GM15510 (cell line): ENCODE results near the gene TLK1.

Source experiments
- POLR2A ChIP-seq: IDR thresholded peaks from 3 replicates; pipeline ENCODE4 v1.6.1; 2011; ENCODE audit warnings: borderline replicate concordance; ENCODE audit not compliant: insufficient read length; ENCODE audit errors: extremely low read depth

The TLK1 gene

DNA sequence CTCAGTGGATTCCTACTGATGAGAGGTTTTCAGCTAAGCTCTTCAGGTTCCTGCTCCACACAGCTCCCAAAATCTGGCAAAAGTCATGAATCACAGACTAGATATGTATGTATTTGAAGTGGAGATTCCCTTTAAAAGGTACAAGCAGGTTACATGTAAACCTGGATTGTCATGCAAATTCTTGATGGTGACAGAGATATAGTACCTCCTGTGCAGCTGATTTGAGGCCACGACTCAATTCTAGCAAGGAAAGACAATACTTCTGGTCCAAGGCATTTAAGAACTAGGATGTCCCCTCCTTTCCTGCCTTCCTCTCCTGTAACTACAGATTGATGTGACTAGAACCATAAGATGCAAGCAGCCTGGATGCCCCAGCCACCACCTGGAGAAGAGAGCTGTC is 176.6 kb downstream of the TLK1 start:
- TF ChIP-seq POLR2A: no peak

DNA sequence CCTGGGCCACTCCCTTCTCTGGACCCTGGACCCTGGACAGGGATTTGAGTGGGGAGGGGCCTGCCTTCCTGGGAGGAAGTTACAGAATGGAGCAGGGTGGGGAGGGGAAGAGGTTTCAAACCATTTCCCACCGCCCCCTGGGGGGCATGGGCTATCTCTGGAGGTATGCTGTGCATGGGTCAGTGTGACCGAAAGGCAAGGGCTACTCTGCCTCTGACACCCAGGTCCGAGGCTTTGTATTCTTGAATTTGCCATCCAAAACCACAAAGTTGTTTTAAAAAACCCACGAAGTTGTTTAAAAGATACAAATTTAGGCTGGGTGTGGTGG is 184.8 kb downstream of the TLK1 start:
- no peak for TF ChIP-seq POLR2A

DNA sequence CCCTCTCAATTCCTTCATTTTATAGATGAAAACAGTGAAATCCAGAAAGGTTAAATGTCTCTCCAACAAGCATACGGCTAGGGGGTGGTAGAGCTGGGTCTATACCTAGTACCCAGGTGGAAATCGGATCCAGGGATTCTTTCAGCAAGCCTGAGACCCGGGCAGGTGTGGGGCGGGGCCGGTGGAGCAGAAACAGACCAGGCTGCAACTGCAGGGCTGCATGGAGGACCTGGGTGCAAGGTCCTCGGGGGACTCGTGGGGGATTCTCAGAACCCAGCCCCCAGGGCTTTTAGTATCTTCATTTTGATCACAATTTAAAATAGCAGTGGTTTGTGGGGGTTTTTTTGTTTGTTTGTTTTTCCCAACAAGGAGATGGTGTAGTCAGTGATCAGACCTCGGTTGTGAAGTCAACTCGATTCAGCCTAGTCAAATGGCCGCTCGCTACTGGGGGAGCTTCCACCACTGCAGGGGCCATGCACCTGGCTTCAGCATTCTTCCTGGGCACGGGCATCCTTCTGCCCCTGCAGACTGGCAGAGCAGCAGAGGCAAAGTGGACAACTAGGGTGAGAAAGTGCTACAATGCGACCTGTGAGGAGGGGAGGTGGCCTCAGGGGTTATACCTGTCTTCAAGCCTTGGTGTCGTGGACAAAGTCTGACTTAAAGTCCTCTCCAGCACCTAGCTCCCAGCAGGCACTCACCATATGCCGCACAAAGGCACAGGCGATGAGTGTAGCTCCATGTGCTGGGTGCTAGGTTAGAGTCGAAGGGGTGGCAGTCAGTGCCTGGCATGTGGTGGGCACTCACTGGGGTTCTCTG is 185.4 kb downstream of the TLK1 start:
- no peak for TF ChIP-seq POLR2A

DNA sequence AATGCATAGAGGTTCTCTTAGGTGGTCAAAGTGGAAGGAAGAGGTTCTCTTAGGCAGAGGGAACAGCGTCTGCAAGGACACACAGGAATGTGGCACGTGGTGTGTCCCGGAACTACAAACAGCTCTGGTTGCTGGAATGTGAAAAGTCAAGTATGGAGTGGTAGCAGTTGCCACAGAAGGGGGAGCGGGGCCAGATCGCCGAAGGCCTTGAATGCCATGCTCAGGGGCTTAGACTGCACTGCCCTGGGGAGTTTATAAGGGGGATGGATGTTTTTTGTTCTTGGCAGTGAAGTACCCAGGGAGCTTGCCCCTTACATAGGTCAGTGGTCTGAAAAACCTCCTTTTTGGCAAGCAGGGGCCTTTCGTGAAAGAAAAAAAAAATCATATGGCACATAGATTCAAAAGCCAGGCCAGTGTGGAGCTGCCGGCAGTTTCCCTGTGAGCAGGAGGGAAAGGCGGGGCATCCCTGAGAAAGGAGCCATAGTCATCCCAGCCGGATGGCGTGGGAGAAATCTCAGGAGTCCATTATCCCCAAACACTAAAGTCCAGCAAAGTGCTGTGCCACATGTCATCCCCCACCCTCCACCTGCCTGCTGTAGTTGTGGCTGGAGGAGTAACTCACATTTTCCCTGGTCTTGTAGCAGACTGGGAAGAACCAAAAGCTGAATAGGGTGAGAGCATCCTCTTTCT is 186.2 kb downstream of the TLK1 start:
- TF ChIP-seq POLR2A: no peak

DNA sequence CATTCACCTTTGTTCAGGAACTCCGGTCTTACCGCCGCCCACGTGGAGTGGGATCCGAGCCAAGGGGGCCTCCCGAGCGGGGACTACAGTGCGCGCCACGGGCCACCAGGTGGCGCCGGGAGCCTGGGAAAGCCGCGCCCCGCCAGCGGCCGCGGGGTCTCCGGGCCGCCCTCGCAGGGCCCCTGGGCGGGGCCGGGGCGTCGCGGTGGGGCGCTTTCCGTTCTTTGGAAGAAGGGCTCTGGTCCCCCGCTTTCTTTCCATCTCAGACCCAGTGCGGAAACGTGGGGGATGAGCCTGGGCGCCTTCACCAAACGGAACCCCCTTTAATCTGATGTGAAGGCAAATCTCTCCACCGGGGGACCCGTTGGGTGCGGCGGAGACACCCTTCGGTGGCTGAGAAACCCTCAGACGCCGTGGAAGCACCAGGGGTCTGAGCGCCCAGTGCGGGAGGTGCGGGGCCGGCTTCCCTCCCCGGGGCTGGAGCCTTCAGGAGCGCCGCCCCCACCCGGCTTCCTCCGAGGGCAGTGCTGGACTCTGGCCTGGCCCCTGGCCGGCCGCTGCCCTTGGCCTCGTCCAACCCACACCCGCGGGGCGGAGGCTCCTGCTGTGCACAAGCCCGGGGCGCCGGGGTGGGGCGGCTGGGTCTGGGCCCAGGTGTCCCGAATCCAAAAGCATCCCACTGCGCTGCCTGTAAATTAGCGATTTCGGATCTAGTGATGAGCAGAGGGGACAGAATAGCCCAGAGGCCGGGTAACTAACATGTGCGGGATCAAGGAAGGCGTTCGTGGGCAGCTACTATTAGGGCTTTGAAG is 187.0 kb downstream of the TLK1 start:
- peak; percentile 70 for TF ChIP-seq POLR2A

DNA sequence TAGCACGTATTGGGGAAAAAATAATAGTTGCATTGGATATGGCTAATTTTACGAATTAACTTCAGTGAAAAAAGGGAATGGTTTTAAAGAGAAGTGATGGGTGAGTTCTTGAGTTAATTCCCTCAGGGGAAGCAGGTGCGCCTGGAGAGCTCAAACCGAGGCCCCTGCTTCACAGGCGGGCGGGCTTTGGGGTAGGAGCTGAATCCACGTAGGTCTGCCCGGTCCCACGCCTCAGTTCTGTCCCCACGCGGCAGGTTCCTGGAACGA is 187.5 kb downstream of the TLK1 start:
- TF ChIP-seq POLR2A: no peak

DNA sequence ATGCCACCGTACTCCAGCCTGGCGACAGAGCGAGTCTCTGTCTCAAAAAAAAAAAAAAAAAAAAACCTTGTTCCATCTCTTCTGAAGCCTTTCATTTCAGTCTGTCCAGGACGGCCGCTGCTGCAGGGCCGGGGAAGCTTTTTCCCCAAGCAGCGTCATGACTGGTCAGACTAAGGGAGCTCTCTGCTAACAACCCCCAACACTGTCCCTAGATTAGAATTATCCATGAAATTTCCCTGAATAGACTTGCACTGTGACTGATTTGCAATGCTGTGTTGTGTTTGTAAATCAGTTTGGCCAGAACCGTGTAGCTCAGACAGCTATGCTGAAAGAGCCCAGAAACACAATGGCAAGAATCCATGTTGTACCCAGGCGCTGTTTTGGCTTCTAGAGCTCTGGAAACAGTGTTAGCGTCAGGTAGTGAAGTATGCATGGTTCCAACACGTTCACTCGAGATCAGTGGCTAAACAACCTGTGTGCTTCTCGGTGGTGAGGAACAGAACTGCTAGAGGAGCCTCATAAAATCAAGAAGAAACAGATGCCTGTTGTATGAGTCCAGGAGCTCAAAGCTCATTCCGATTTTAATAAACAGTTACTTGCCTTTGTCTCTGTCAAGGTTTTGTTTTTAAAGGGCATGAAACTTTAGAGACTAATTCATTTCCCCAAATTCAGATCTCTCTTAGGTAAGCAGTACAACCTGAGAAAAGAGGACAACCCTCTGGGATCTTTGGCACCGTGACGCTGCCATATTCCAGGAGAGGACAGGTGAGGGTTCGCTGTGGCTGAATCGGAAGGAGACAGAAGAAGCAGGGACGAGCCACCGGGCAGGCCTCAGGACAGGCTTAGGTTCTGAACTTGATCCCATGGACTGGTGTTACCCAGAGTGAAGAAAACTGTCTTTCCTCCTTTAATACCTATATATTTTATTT is 188.1 kb downstream of the TLK1 start:
- TF ChIP-seq POLR2A: no peak

DNA sequence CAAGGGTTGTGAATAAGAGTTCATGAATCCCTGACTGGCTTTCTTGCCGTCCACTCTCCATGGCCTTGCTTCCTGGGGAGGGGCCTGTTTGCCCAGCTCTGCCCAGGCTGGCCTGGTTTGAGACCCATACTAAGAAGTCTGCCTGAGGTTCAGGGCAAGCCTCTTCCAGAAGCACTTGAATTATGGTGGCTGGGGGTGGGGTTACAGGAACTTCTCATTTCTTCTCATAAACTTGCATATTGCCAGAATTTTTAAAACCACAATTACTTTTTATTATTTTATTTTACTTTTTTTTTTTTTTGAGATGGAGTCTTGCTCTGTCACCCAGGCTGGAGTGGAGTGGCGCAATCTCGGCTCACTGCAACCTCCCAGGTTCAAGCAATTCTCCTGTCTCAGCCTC is 189.6 kb downstream of the TLK1 start:
- TF ChIP-seq POLR2A: no peak

DNA sequence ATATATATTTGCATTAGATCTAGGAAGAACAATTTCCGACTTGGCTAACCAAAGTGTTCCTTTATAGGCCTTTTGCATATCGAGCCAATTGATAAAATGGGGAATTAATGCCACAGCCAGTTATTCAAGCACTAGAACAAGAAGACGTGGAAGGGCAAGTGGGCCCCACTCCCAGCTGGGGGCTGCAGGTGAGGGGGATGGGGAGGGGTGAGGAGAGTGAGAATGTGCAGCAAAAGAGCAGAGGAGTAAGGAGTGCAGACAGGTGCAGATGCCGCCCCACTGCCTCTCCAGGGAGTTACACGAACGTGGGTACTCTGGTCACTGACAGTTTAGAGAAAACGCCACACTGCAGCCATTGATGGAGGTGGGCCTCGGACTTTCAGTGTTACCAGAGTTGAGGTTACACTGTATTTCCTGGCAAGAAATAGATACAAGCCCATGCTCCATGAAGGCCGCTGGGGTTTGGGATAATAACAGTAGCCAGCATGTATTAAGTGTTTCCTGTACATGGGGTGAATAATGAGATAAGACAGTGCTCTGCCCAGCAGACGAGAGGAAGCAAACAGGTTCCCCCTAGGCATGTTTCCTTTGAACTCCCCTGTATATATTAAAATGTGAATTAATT is 190.7 kb downstream of the TLK1 start:
- no peak for TF ChIP-seq POLR2A

DNA sequence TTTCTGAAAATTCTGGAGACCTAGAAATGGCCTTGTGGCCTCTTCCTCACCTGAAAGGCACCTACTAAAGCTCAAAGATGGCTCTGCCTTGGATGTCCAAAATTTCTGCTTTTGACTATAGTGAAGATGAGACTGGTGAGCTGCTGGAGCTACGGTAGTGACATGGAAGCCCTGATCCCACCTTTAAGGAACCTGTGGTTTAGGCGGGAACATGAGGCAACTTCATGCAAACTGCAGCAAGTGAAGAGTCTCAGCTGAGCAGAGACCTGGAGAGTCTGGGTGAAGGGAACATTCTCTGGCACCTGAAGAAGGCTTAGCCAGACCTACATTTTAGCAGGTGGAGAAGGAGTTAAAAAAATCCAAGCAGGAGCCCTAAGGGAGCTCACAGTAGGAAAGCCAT is 191.7 kb downstream of the TLK1 start:
- no peak for TF ChIP-seq POLR2A

DNA sequence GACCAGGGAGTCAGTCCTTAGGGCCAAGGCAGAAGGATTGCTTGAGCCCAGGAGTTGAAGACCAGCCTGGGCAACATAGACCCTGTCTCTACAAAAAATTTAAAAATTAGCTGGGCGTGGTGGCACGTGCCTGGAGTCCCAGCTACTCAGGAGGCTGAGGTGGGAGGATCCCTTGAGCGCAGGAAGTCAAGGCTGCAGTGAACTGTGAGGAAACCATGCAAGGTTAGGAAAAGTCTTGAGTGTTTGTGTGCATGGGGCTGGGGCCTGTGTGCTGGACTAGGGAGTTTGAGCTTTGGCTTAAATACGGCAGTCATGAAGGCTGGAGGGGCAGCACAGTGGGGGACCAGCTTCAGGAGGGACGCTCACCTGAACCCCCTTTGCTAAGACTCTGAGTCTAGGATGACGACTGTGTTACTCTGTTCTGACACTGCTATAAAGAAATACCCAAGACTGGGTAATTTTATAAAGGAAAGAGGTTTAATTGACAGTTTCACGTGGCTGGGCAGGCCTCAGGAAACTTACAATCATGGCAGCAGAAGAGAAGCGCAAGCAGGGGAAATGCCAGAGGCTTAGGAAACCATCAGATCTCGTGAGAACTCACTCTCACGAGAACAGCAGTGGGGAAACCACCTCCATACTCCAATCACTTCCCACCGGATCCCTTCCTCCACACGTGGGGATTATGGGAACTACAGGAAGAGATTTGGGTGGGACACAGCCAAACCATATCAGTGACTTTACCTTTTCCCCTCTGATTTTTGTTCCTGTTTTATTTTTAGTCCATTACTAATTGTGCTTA is 192.3 kb downstream of the TLK1 start:
- no peak for TF ChIP-seq POLR2A

DNA sequence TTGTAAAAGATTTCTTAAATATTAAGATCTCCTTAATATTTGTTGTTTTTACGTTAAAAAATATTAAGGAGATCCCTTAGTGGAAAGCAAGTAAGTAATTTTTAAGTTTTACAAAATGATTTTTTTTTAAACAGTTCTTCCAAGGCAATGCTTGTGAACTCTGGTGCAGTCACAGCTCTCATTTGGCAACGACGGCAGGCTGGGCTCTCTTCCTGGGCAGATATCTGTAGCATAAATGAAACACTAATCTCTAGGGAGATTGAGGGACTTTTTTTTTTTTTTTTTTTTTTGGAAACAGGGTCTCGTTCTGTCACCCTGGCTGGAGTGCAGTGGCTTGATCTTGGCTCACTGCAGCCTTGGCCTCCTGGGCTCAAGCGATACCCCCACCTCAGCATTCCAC is 193.1 kb downstream of the TLK1 start:
- no peak for TF ChIP-seq POLR2A

DNA sequence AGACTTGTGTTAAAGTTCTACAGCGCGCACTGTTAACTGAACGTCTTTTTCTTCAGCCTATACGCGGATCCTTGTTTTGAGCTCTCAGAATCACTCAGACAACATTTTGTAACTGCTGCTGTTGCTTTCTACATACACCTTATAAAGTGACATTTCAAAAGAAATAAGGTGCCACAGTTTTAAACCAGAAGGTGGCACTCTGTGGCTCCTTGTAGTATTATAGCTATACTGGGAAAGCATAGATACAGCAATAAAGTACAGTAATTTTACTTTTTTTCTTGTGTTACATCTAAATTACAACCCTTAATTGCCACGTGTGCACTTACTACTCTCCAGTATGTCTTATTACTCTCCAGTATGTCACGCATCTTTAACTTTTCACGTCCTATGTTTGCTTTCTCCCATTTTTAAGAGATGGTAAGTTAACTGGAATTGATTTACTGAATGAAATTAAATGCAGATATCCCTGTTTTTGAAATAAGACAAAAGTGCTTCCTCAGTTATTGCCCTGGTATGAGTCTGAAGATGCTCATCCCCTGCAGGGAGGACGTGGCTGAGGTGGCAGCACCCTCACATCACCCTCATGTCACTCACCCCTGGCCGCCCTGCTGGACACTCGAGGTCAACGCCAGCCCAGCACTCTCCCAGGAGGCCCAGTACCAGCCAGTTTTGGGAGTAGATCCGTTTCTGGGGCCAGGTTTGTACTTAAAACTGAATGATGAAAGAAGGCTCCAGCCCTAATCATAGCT is 193.9 kb downstream of the TLK1 start:
- no peak for TF ChIP-seq POLR2A

DNA sequence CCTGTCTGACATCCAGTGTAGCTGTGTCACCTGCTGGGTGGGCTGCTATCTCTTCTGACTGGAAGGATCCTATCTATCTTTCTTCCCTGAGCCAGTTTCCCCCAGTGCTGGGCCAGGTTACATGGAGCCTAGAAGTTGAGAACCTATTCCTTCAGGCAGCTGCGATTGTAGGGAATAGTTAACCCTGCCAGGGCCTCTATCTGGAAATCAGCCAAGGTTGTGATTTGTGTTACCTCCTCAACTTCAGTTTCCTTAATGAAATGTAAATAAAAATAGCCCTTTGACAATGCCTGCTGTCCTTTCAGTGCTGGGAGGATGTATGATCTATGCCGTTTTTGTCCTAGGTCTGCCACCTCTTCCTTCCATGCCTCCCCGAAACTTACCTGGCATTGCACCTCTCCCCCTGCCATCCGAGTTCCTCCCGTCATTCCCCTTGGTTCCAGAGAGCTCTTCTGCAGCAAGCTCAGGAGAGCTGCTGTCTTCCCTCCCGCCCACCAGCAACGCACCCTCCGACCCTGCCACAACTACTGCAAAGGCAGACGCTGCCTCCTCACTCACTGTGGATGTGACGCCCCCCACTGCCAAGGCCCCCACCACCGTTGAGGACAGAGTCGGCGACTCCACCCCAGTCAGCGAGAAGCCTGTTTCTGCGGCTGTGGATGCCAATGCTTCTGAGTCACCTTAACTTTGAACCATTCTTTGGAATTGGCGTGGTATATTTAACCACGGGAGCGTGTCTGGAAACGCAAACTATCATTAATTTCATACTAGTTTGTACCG is 195.1 kb downstream of the TLK1 start:
- TF ChIP-seq POLR2A: no peak
